Measurements from ENCODE around the gene GPR139.

Gene GPR139

GRCh38 chr16:20111143-20111542, 37.5 kb upstream of the GPR139 start:
- Histone ChIP-seq H4K20me1 (ENCODE audit: insufficient read depth, low read length) (no peaks in the 10 kb centered on the region), H3K27ac (ENCODE audit: low read length) (no peak overlapping the region), H3K4me1 (ENCODE audit: insufficient read depth, low read length) (no peaks in the 10 kb centered on the region), H3K9me3 (ENCODE audit: insufficient read depth, low read length, severe bottlenecking) (no peaks in the 10 kb centered on the region), H3K4me3 (ENCODE audit: low read depth in 1 of 2, low read length in 2 of 2) (no peak overlapping the region), H3K79me2 (ENCODE audit: insufficient read depth, low read length) (no peaks in the 10 kb centered on the region), H3K27me3 (ENCODE audit: insufficient read depth, low read length, poor library complexity) (no peaks in the 10 kb centered on the region), H3K9ac (ENCODE audit: low read depth, low read length) (no peak overlapping the region), H2AFZ (ENCODE audit: low read depth, low read length) (no peak overlapping the region), H3K36me3 (ENCODE audit: insufficient read depth, low read length) (no peaks in the 10 kb centered on the region), H3K4me2 (ENCODE audit: insufficient read depth, low read length) (no peak overlapping the region)
- TF ChIP-seq EZH2 (IDR thresholded peaks at IDR 0.05; ENCODE audit: borderline replicate concordance, low read depth, low read length, severe bottlenecking) (no peak), CTCF (IDR thresholded peaks at IDR 0.05; ENCODE audit: borderline replicate concordance, extremely low read depth, low read length, poor library complexity, severe bottlenecking) (no peak)
- ATAC-seq (ENCODE audit: insufficient read depth, low read depth) = no peak
- DNase-seq = no peak

DNA sequence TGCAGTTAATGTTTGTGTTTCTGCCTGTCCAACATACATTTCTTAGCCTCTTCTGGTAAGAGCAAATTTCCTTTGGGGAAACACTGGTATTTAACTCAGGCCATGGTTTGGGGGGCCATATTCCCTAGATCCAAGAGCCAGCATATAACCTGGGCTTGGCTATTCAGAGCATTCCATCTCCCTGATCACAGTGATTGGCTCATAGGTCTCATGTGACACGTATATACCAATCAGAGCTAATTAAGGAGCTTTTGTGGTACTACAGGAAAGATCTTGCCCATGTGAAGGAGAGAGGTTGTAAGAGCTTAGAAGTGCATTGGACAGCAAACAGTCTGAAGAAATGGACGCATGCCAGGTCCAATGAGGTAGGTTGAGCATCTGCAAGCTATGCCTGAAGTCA, 33.4 kb upstream of the GPR139 start:
- Histone ChIP-seq H2AFZ (ENCODE audit: low read depth, low read length) (no peak overlapping the region), H3K4me2 (ENCODE audit: insufficient read depth, low read length) (no peak overlapping the region), H3K27ac (ENCODE audit: low read length) (no peak overlapping the region), H3K36me3 (ENCODE audit: insufficient read depth, low read length) (no peaks in the 10 kb centered on the region), H3K9ac (ENCODE audit: low read depth, low read length) (no peak overlapping the region), H3K4me1 (ENCODE audit: insufficient read depth, low read length) (no peaks in the 10 kb centered on the region), H3K9me3 (ENCODE audit: insufficient read depth, low read length, severe bottlenecking) (no peaks in the 10 kb centered on the region), H4K20me1 (ENCODE audit: insufficient read depth, low read length) (no peaks in the 10 kb centered on the region), H3K79me2 (ENCODE audit: insufficient read depth, low read length) (no peaks in the 10 kb centered on the region), H3K4me3 (ENCODE audit: low read depth in 1 of 2, low read length in 2 of 2) (no peak overlapping the region), H3K27me3 (ENCODE audit: insufficient read depth, low read length, poor library complexity) (no peaks in the 10 kb centered on the region)
- TF ChIP-seq EZH2 (IDR thresholded peaks at IDR 0.05; ENCODE audit: borderline replicate concordance, low read depth, low read length, severe bottlenecking) (no peak), CTCF (IDR thresholded peaks at IDR 0.05; ENCODE audit: borderline replicate concordance, extremely low read depth, low read length, poor library complexity, severe bottlenecking) (no peak)
- ATAC-seq (ENCODE audit: insufficient read depth, low read depth) = no peak; the same call in 2 of the 3 replicates
- no peak for DNase-seq

DNA sequence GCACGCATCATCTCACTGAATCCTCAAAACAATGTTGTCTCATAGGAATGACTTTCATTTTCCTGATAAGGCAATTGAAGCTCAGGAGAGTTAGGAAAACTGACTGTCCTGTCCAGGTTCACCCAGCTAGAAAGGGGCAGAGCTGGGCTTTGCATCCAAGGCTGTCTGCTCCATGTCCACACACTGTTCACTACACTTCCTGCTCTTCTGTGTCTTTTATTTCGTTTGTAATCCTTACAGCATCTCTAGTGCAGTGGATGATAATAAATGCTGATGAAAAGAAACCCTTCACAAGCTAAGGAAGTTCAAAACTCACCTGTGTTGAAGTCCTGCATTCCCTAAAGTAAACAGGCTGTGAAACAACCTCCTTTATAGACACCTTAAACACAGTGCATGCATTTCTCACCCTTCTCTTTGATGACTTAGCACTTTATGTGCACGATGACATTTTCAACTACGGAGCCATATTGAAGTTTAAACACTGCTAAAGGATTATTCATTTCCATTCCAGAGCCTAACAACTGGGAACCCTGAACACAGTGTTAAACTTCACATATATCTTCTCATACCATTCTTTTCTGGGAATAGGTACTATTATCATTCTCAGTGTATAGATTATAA, 31.0 kb upstream of the GPR139 start:
- Histone ChIP-seq H3K27ac (ENCODE audit: low read length) (no peak overlapping the region), H3K36me3 (ENCODE audit: insufficient read depth, low read length) (no peaks in the 10 kb centered on the region), H3K9ac (ENCODE audit: low read depth, low read length) (no peak overlapping the region), H3K4me2 (ENCODE audit: insufficient read depth, low read length) (no peak overlapping the region), H3K79me2 (ENCODE audit: insufficient read depth, low read length) (no peaks in the 10 kb centered on the region), H4K20me1 (ENCODE audit: insufficient read depth, low read length) (no peaks in the 10 kb centered on the region), H2AFZ (ENCODE audit: low read depth, low read length) (no peak overlapping the region), H3K4me3 (ENCODE audit: low read depth in 1 of 2, low read length in 2 of 2) (no peak overlapping the region), H3K4me1 (ENCODE audit: insufficient read depth, low read length) (no peaks in the 10 kb centered on the region), H3K9me3 (ENCODE audit: insufficient read depth, low read length, severe bottlenecking) (no peaks in the 10 kb centered on the region), H3K27me3 (ENCODE audit: insufficient read depth, low read length, poor library complexity) (no peaks in the 10 kb centered on the region)
- ATAC-seq (ENCODE audit: insufficient read depth, low read depth) = no peak
- DNase-seq = no peak
- TF ChIP-seq CTCF (IDR thresholded peaks at IDR 0.05; ENCODE audit: borderline replicate concordance, extremely low read depth, low read length, poor library complexity, severe bottlenecking) = no peak
- no peak for TF ChIP-seq EZH2 (IDR thresholded peaks at IDR 0.05; ENCODE audit: borderline replicate concordance, low read depth, low read length, severe bottlenecking)
